ENCODE results near the gene FKBP6.

DNA sequence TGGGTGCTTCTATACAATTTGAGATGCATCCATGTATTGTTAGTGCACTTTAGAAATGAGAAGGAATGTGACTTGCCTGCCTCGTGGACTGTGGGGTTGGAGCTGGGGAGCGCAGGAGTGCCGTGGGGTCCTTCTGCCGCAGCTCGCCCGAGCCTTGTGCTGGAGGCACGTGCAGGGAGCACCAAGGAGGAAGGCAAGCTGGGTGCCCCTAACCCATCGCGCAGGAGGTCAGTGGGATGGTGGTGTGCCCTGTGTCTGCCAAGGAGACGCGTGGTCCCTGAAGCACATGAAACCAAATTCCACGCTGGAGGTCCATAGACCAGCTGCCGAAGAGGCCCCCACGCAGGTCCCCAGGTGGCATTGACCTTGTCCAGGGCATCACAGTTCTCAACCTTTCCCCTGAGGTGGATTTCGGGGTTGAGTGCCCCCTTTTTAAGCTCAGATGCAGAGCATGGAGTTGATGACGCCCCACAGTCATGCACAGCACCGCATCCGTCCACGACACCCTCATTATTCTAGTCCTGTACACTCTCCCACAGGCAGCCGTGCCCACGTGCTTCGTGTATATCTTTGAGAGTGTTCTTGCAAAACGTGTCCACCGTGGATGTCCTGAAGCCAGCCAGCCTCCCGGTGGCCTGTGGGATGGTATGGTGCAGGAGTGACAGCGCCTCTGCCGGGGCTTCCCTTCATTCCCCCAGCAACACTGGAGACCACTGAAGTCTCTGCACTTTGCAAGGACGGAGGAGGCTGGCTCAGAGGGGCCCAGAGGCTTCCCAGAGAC lies 35.5 kb downstream of the FKBP6 start:
- TF ChIP-seq POLR2AphosphoS5 (IDR thresholded peaks at IDR 0.05): no peak
- TF ChIP-seq, protein P1, sequence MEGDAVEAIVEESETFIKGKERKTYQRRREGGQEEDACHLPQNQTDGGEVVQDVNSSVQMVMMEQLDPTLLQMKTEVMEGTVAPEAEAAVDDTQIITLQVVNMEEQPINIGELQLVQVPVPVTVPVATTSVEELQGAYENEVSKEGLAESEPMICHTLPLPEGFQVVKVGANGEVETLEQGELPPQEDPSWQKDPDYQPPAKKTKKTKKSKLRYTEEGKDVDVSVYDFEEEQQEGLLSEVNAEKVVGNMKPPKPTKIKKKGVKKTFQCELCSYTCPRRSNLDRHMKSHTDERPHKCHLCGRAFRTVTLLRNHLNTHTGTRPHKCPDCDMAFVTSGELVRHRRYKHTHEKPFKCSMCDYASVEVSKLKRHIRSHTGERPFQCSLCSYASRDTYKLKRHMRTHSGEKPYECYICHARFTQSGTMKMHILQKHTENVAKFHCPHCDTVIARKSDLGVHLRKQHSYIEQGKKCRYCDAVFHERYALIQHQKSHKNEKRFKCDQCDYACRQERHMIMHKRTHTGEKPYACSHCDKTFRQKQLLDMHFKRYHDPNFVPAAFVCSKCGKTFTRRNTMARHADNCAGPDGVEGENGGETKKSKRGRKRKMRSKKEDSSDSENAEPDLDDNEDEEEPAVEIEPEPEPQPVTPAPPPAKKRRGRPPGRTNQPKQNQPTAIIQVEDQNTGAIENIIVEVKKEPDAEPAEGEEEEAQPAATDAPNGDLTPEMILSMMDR (IDR thresholded peaks at IDR 0.05 in 8 of 11, conservative IDR thresholded peaks at IDR 0.05 in 3 of 11): no peak

All from spleen (tissue), 7 donors.